HAP-1 (cell line): Measurements from ENCODE around the gene TEX14.
"Not testable (repeated sequence)": the region's sequence is repeated elsewhere in the genome, so short reads cannot be mapped to it uniquely, and the experiment has no call there.

Experiments
- DNase-seq, 2 experiments: peaks; one replicate each; pipeline ENCODE4 v3.0.0-alpha.2; 2016 to 2020; ENCODE audit warnings: low spot score in 2 of 2
- H3K27me3 ChIP-seq: fragments of 250-450 bp; sonication (Bioruptor Pico); 2 replicates; pipeline ENCODE4 v1.5.1; 2020; ENCODE audit warnings: low read depth, mild to moderate bottlenecking, moderate library complexity
- H3K36me3 ChIP-seq: fragments of 250-450 bp; sonication (Bioruptor Pico); replicated peaks from 2 replicates; pipeline ENCODE4 v1.5.1; 2020; ENCODE audit warnings: mild to moderate bottlenecking
- H3K4me1 ChIP-seq: fragments of 250-450 bp; sonication (Bioruptor Pico); 2 replicates; pipeline ENCODE4 v1.5.1; 2020; ENCODE audit warnings: mild to moderate bottlenecking
- H3K4me3 ChIP-seq: fragments of 250-450 bp; sonication (Bioruptor Pico); 2 replicates; pipeline ENCODE4 v1.5.1; 2020; ENCODE audit warnings: mild to moderate bottlenecking, moderate library complexity
- H3K9me3 ChIP-seq: fragments of 250-450 bp; sonication (Bioruptor Pico); 2 replicates; pipeline ENCODE4 v1.5.1; 2020; ENCODE audit warnings: mild to moderate bottlenecking, moderate library complexity
- in situ Hi-C: fragments of 300-500 bp; cut with MboI; formaldehyde crosslinking; loops from 3 replicates; pipeline ENCODE4 v1.14.3; 2020; ENCODE audit warnings: low sequenced_read_pairs, inconsistent platforms, mixed read lengths

TEX14 gene

GRCh38 chr17:58702045-58702476, 10.2 kb upstream of the TEX14 start:
- no peaks in the 10 kb centered on the region for H3K27me3 ChIP-seq
- in situ Hi-C loops, result no loop called here
- H3K9me3 ChIP-seq, result no peaks in the 10 kb centered on the region; the same call in 1 of the 2 replicates
- H3K36me3 ChIP-seq, result peaks cover 53% of the 10 kb centered on the region
- H3K4me1 ChIP-seq, result no peaks in the 10 kb centered on the region
- H3K4me3 ChIP-seq, result no peak overlapping the region
- DNase-seq, result no peak

- in situ Hi-C loops, result no loop called here
- Histone ChIP-seq H3K27me3 (no peaks in the 10 kb centered on the region), H3K36me3 (peaks cover 57% of the 10 kb centered on the region), H3K4me3 (no peak overlapping the region), H3K9me3 (no peaks in the 10 kb centered on the region; the same call in 1 of the 2 replicates), H3K4me1 (no peaks in the 10 kb centered on the region)
- DNase-seq, result no peak
These were observed 7.9 kb upstream of the TEX14 start for GRCh38 chr17:58699771-58700170.

GRCh38 chr17:58694826-58695225, 3.0 kb upstream of the TEX14 start:
- H3K4me3 ChIP-seq, result no peak overlapping the region
- DNase-seq, result no peak
- H3K27me3 ChIP-seq, result no peaks in the 10 kb centered on the region
- peaks cover 10% of the 10 kb centered on the region for H3K4me1 ChIP-seq
- in situ Hi-C loops, result no loop called here
- H3K36me3 ChIP-seq, result peaks cover 34% of the 10 kb centered on the region
- H3K9me3 ChIP-seq, result no peaks in the 10 kb centered on the region; the same call in 1 of the 2 replicates

GRCh38 chr17:58694302-58694701, 2.5 kb upstream of the TEX14 start:
- Histone ChIP-seq H3K4me3 (no peak overlapping the region; the same call in 1 of the 2 replicates), H3K4me1 (peaks cover 10% of the 10 kb centered on the region), H3K9me3 (no peaks in the 10 kb centered on the region; the same call in 1 of the 2 replicates), H3K27me3 (no peaks in the 10 kb centered on the region), H3K36me3 (peaks cover 29% of the 10 kb centered on the region)
- no peak for DNase-seq
- in situ Hi-C loops, result no loop called here

- no peak for DNase-seq
- no peaks in the 10 kb centered on the region for H3K9me3 ChIP-seq
- peaks cover 10% of the 10 kb centered on the region for H3K4me1 ChIP-seq
- H3K27me3 ChIP-seq, result no peaks in the 10 kb centered on the region
- in situ Hi-C loops, result no loop called here
- peaks cover 24% of the 10 kb centered on the region for H3K36me3 ChIP-seq
- peak overlapping the region; percentile 50 for H3K4me3 ChIP-seq
These were observed 1.9 kb upstream of the TEX14 start for GRCh38 chr17:58693751-58694150.

GRCh38 chr17:58693208-58693607, 1.4 kb upstream of the TEX14 start:
- Histone ChIP-seq H3K36me3 (peaks cover 18% of the 10 kb centered on the region), H3K4me1 (peaks cover 11% of the 10 kb centered on the region), H3K4me3 (peak overlapping the region; percentile 50), H3K27me3 (no peaks in the 10 kb centered on the region), H3K9me3 (no peaks in the 10 kb centered on the region)
- peak in 1 of 2 experiments; percentile 8 for DNase-seq
- in situ Hi-C loops, result no loop called here

- H3K27me3 ChIP-seq, result no peaks in the 10 kb centered on the region
- H3K4me3 ChIP-seq, result peak within 1 kb of the TSS; percentile 50
- in situ Hi-C loops, result no loop called here
- peak; percentile 82 to 90 for DNase-seq
- H3K36me3 ChIP-seq, result peaks cover 17% of the 10 kb centered on the region
- peaks cover 17% of the 10 kb centered on the region for H3K4me1 ChIP-seq
- H3K9me3 ChIP-seq, result no peaks in the 10 kb centered on the region
These were observed 602 bp upstream of the TEX14 start, which contains the start of gene RAD51C for GRCh38 chr17:58692239-58693055. Gene RAD51C (plus strand): TSS chr17:58692602. CDS start chr17:58692644, 42 bp downstream.

- DNase-seq, H3K36me3 ChIP-seq, in situ Hi-C loops, H3K27me3 ChIP-seq, H3K9me3 ChIP-seq, H3K4me3 ChIP-seq: not testable (repeated sequence)
- H3K4me1 ChIP-seq, result peaks cover 17% of the 10 kb centered on the region
These were observed 1.8 kb downstream of the TEX14 start for GRCh38 chr17:58690033-58690432.

- in situ Hi-C loops, result no loop called here
- Histone ChIP-seq H3K4me1 (peaks cover 10% of the 10 kb centered on the region), H3K27me3 (no peaks in the 10 kb centered on the region), H3K36me3 (no peaks in the 10 kb centered on the region), H3K9me3 (no peaks in the 10 kb centered on the region), H3K4me3 (no peak overlapping the region)
- peak in 1 of 2 experiments; percentile 20 for DNase-seq
These were observed 3.3 kb downstream of the TEX14 start for GRCh38 chr17:58688521-58688920.

- Histone ChIP-seq H3K36me3 (no peaks in the 10 kb centered on the region), H3K4me1 (peaks cover 7% of the 10 kb centered on the region; the same call in 1 of the 2 replicates), H3K27me3 (no peaks in the 10 kb centered on the region), H3K9me3 (no peaks in the 10 kb centered on the region), H3K4me3 (no peak overlapping the region)
- in situ Hi-C loops, result no loop called here
- no peak for DNase-seq
These were observed 4.9 kb downstream of the TEX14 start for GRCh38 chr17:58686980-58687379.

- H3K27me3 ChIP-seq, H3K9me3 ChIP-seq, DNase-seq, in situ Hi-C loops, H3K4me3 ChIP-seq, H3K36me3 ChIP-seq: not testable (repeated sequence)
- peaks cover 13% of the 10 kb centered on the region for H3K4me1 ChIP-seq
These were observed 7.4 kb downstream of the TEX14 start for GRCh38 chr17:58684462-58684861.

GRCh38 chr17:58684003-58684402, 7.8 kb downstream of the TEX14 start:
- no peak overlapping the region for H3K4me3 ChIP-seq
- H3K36me3 ChIP-seq, result no peaks in the 10 kb centered on the region
- H3K4me1 ChIP-seq, result peaks cover 13% of the 10 kb centered on the region
- in situ Hi-C loops, result no loop called here
- no peak for DNase-seq
- H3K9me3 ChIP-seq, result no peaks in the 10 kb centered on the region
- H3K27me3 ChIP-seq, result no peaks in the 10 kb centered on the region

- in situ Hi-C loops, result no loop called here
- no peak overlapping the region for H3K4me3 ChIP-seq
- no peaks in the 10 kb centered on the region for H3K9me3 ChIP-seq
- H3K36me3 ChIP-seq, result no peaks in the 10 kb centered on the region
- H3K4me1 ChIP-seq, result peaks cover 6% of the 10 kb centered on the region
- DNase-seq, result peak in 1 of 2 experiments; percentile 12
- H3K27me3 ChIP-seq, result no peaks in the 10 kb centered on the region
These were observed 11.8 kb downstream of the TEX14 start for GRCh38 chr17:58680038-58680369.

GRCh38 chr17:58679263-58680037, 12.4 kb downstream of the TEX14 start:
- no peaks in the 10 kb centered on the region for H3K27me3 ChIP-seq
- no peaks in the 10 kb centered on the region for H3K9me3 ChIP-seq
- DNase-seq, result peak; percentile 38 to 41
- H3K4me1 ChIP-seq, result peaks cover 6% of the 10 kb centered on the region
- H3K36me3 ChIP-seq, result no peaks in the 10 kb centered on the region
- in situ Hi-C loops, result no loop called here
- no peak overlapping the region for H3K4me3 ChIP-seq
